NB4 (cell line): ENCODE measurements around the gene PRDM1.

ENCODE experiments used
- MYC ChIP-seq: IDR thresholded peaks from 2 replicates; pipeline ENCODE4 v1.6.1; 2011; ENCODE audit warnings: low read depth, low read length
- POLR2A ChIP-seq: IDR thresholded peaks from 2 replicates; pipeline ENCODE4 v1.6.1; 2011; ENCODE audit warnings: mild to moderate bottlenecking; ENCODE audit not compliant: insufficient read length; ENCODE audit errors: extremely low read depth
- TF ChIP-seq, protein P1 (sequence below): IDR thresholded peaks from one replicate; pipeline ENCODE4 v1.5.1; 2012; ENCODE audit warnings: low read depth, low read length
- TF ChIP-seq, protein P2 (sequence below): IDR thresholded peaks from 2 replicates; pipeline ENCODE4 v1.6.1; 2011; ENCODE audit warnings: low read depth, low read length

DNA sequence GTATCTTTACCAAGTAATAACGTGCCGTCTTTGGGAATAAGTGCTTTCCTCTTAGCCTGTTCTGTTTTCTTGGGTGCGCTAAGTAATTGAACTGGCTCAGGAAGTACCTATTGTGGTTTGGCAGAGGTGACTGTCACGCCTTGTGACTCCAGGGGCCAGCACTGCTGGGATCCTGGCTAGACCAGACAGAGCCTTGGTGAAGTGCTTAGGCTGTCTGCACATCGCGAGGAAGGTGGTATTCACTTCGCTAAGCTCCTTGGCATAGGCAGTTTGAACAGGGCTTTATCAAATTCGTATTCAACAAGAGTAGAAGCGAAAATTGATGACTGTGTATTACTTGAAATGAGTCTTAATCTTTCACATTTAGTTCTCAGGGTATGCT lies 17.6 kb downstream of the PRDM1 start:
- TF ChIP-seq, protein P1, sequence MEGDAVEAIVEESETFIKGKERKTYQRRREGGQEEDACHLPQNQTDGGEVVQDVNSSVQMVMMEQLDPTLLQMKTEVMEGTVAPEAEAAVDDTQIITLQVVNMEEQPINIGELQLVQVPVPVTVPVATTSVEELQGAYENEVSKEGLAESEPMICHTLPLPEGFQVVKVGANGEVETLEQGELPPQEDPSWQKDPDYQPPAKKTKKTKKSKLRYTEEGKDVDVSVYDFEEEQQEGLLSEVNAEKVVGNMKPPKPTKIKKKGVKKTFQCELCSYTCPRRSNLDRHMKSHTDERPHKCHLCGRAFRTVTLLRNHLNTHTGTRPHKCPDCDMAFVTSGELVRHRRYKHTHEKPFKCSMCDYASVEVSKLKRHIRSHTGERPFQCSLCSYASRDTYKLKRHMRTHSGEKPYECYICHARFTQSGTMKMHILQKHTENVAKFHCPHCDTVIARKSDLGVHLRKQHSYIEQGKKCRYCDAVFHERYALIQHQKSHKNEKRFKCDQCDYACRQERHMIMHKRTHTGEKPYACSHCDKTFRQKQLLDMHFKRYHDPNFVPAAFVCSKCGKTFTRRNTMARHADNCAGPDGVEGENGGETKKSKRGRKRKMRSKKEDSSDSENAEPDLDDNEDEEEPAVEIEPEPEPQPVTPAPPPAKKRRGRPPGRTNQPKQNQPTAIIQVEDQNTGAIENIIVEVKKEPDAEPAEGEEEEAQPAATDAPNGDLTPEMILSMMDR: no peak
- TF ChIP-seq POLR2A (no peak), MYC (no peak)
- TF ChIP-seq, protein P2, sequence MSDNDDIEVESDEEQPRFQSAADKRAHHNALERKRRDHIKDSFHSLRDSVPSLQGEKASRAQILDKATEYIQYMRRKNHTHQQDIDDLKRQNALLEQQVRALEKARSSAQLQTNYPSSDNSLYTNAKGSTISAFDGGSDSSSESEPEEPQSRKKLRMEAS: no peak
